GM12878 (cell line): Measurements from ENCODE around the gene GIMAP8. TPM values are rescaled to one million over a fixed set of nuclear protein-coding genes. Genes with fewer than 3 reads are reported as not detected.

Experiments used
- BACH1 ChIP-seq: fragments of 450-650 bp; IDR thresholded peaks from 2 replicates; pipeline ENCODE4 v1.6.1; 2017; ENCODE audit warnings: mild to moderate bottlenecking, borderline replicate concordance
- BHLHE40 ChIP-seq, 2 experiments: fragments of 450-650 bp in 1 of 2; IDR thresholded peaks; 2 replicates each; pipeline ENCODE4 v1.6.1; 2011 to 2017; ENCODE audit warnings: low read depth in 2 of 2, borderline replicate concordance in 1 of 2, improper control_type of control experiment in 1 of 2, low read length in 1 of 2, mild to moderate bottlenecking in 1 of 2
- CHD2 ChIP-seq: IDR thresholded peaks from 2 replicates; pipeline ENCODE4 v1.6.1; 2011; ENCODE audit warnings: low read depth, low read length, improper control_type of control experiment, borderline replicate concordance
- ETV6 ChIP-seq, 2 experiments: fragments of 450-650 bp in 1 of 2; IDR thresholded peaks in 1 of 2; conservative IDR thresholded peaks in 1 of 2; 2 replicates each; pipeline ENCODE4 v1.6.1; 2014; ENCODE audit warnings: antibody characterized with exemption in 1 of 2, borderline replicate concordance in 1 of 2, low read depth in 1 of 2, mild to moderate bottlenecking in 1 of 2, moderate library complexity in 1 of 2
- IKZF2 ChIP-seq, 2 experiments: fragments of 450-650 bp; IDR thresholded peaks; 2 replicates each; pipeline ENCODE4 v1.6.1; 2017; ENCODE audit warnings: mild to moderate bottlenecking in 2 of 2, moderate library complexity in 2 of 2
- KAT2A ChIP-seq: conservative IDR thresholded peaks from 2 replicates; pipeline ENCODE4 v1.6.1; 2011; ENCODE audit warnings: low read depth, low read length; ENCODE audit not compliant: control insufficient read depth
- MTA2 ChIP-seq: fragments of 450-650 bp; IDR thresholded peaks from 2 replicates; pipeline ENCODE4 v1.6.1; 2016; ENCODE audit warnings: low read depth, mild to moderate bottlenecking, moderate library complexity
- MXI1 ChIP-seq: fragments of 150-350 bp; IDR thresholded peaks from 2 replicates; pipeline ENCODE4 v1.6.1; 2011; ENCODE audit warnings: low read depth, mild to moderate bottlenecking, inconsistent platforms, low read length, improper control_type of control experiment
- PBX3 ChIP-seq: IDR thresholded peaks from 2 replicates; pipeline ENCODE4 v1.6.1; 2011; ENCODE audit warnings: mild to moderate bottlenecking, low read depth, low read length, moderate library complexity; ENCODE audit not compliant: insufficient replicate concordance
- PKNOX1 ChIP-seq: fragments of 450-650 bp; IDR thresholded peaks from 2 replicates; pipeline ENCODE4 v1.6.1; 2016; ENCODE audit warnings: mild to moderate bottlenecking
- PML ChIP-seq: IDR thresholded peaks from 2 replicates; pipeline ENCODE4 v1.6.1; 2012; ENCODE audit warnings: low read length, inconsistent platforms
- RBBP5 ChIP-seq: fragments of 200-600 bp; sonication (generic); conservative IDR thresholded peaks from 2 replicates; pipeline ENCODE4 v1.6.1; 2016
- RCOR1 ChIP-seq: conservative IDR thresholded peaks from 2 replicates; pipeline ENCODE4 v1.6.1; 2012; ENCODE audit warnings: low read depth, low read length, improper control_type of control experiment
- REST ChIP-seq: IDR thresholded peaks from 2 replicates; pipeline ENCODE4 v1.6.1; 2012; ENCODE audit warnings: mild to moderate bottlenecking, low read depth, low read length
- ZNF384 ChIP-seq: IDR thresholded peaks from 2 replicates; pipeline ENCODE4 v1.6.1; 2012; ENCODE audit warnings: low read depth, mild to moderate bottlenecking, low read length, improper control_type of control experiment, borderline replicate concordance
- ZNF687 ChIP-seq: fragments of 450-650 bp; IDR thresholded peaks from 2 replicates; pipeline ENCODE4 v1.6.1; 2017; ENCODE audit warnings: mild to moderate bottlenecking, moderate library complexity
- polyA plus RNA-seq, 11 experiments: library from polyadenylated mRNA; depleted of rRNA in 4 of 11; unstranded in 6 of 11; stranded (reverse) in 5 of 11; fragments of >200 nt; fragmentation: Nextera tagmentation in 4 of 11; fragmentation: Illumina TruSeq in 1 of 11; extraction: Ambion mirVana in 4 of 11; extraction: Trizol in 1 of 11; gene quantifications; 1 replicate in 1 of 11; 2 replicates in 10 of 11; pipeline versions ENCODE4 v1.2.1 to v1.2.3, GENCODE V29; 2011 to 2016; ENCODE audit warnings: inconsistent platforms in 2 of 11, missing spikeins in 2 of 11, low read depth in 1 of 11
- total RNA-seq, 4 experiments: library from RNA; depleted of rRNA in 3 of 4; stranded (reverse); fragments of >200 nt in 3 of 4; fragmentation: Illumina TruSeq in 1 of 4; extraction: Trizol in 1 of 4; gene quantifications; 2 replicates each; pipeline versions ENCODE4 v1.2.1 to v1.2.3, GENCODE V29; 2013 to 2021

Gene GIMAP8
- total and polyA plus RNA-seq, 10 of the 15 experiments (the other 5 are each of a cell fraction or from before 2014, with no cell fraction given) = 0.66 to 9.7 (median 4.7) TPM

GRCh38 chr7:150451833-150452461 lies 1.5 kb downstream of the GIMAP8 start (continued):
- no peak for TF ChIP-seq PBX3
- TF ChIP-seq BHLHE40 (IDR thresholded peaks at IDR 0.05; ENCODE audit: borderline replicate concordance in 1 of 2, low read depth in 2 of 2, low read length in 1 of 2) = 0 out of 4 replicates have a peak, but pooled peaks of 1 of the 2 experiments have one; percentile 21
- no peak for TF ChIP-seq RCOR1
- TF ChIP-seq CHD2 = no peak
- TF ChIP-seq MTA2 = peak; percentile 18; the same call in 1 of the 2 replicates
- TF ChIP-seq REST = no peak
- no peak for TF ChIP-seq KAT2A
- no peak for TF ChIP-seq PKNOX1
- TF ChIP-seq RBBP5 = no peak
- no peak for TF ChIP-seq ZNF384
- TF ChIP-seq IKZF2 (IDR thresholded peaks at IDR 0.05) = peak in 1 of 2 experiments; percentile 16; a peak in 1 of 4 replicates
- no peak for TF ChIP-seq ZNF687
- TF ChIP-seq BACH1 = no peak
- no peak for TF ChIP-seq ETV6 (conservative IDR thresholded peaks at IDR 0.05 in 1 of 2, IDR thresholded peaks at IDR 0.05 in 1 of 2; ENCODE audit: borderline replicate concordance in 1 of 2, low read depth in 1 of 2)
- 0 out of 2 replicates have a peak, but pooled peaks have one; percentile 13 for TF ChIP-seq MXI1
- 0 out of 2 replicates have a peak, but pooled peaks have one; percentile 76 for TF ChIP-seq PML
